Measurements from ENCODE around the gene OSBPL3.

DNA sequence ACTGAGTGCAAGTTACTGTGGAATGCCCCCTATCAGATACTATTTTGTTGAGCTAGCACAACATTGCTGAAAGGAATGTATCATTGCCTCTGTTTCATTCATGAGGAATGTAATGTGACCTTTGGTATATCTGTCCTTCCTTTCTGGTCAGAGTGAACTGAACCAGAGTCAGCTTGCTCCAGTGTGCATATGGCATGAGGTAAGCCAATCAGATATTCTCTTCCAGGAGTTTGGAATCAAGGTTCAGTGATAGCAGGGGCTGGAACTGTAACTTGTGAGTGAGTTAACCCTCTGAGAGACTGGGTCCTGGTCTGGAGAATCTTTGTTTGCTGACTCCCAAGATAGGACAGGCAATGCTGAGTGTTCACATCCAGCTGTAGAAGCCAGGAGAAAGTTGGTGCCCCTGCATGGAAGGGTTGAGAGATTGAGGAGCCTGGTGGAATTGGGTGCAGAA, 45.3 kb upstream of the OSBPL3 start:
- TF ChIP-seq POLR2A (IDR thresholded peaks at IDR 0.05), result no peak
- TF ChIP-seq, protein P1, sequence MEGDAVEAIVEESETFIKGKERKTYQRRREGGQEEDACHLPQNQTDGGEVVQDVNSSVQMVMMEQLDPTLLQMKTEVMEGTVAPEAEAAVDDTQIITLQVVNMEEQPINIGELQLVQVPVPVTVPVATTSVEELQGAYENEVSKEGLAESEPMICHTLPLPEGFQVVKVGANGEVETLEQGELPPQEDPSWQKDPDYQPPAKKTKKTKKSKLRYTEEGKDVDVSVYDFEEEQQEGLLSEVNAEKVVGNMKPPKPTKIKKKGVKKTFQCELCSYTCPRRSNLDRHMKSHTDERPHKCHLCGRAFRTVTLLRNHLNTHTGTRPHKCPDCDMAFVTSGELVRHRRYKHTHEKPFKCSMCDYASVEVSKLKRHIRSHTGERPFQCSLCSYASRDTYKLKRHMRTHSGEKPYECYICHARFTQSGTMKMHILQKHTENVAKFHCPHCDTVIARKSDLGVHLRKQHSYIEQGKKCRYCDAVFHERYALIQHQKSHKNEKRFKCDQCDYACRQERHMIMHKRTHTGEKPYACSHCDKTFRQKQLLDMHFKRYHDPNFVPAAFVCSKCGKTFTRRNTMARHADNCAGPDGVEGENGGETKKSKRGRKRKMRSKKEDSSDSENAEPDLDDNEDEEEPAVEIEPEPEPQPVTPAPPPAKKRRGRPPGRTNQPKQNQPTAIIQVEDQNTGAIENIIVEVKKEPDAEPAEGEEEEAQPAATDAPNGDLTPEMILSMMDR (IDR thresholded peaks at IDR 0.05 in 4 of 5, conservative IDR thresholded peaks at IDR 0.05 in 1 of 5), result no peak

Data from gastrocnemius medialis (tissue), 4 donors.